OCI-LY3 (cell line): ENCODE data around the gene SRGAP1.

Experiments used
- CTCF ChIP-seq: fragments of 200-600, 300-600 bp; sonication (generic); IDR thresholded peaks from 2 replicates; pipeline ENCODE4 v1.5.1; 2014; ENCODE audit warnings: antibody characterized with exemption, low read length, low read depth
- EZH2phosphoT487 ChIP-seq: fragments of 200-600 bp; shearing (Covaris generic); IDR thresholded peaks from 2 replicates; pipeline ENCODE4 v1.6.1; 2018; ENCODE audit warnings: antibody characterized with exemption, mixed run types, low read depth

- TF ChIP-seq CTCF (no peak), EZH2phosphoT487 (no peak)
These were observed 108.5 kb downstream of the SRGAP1 start for GRCh38 chr12:63952995-63953394.
